Measurements from ENCODE around the gene COPA.

DNA sequence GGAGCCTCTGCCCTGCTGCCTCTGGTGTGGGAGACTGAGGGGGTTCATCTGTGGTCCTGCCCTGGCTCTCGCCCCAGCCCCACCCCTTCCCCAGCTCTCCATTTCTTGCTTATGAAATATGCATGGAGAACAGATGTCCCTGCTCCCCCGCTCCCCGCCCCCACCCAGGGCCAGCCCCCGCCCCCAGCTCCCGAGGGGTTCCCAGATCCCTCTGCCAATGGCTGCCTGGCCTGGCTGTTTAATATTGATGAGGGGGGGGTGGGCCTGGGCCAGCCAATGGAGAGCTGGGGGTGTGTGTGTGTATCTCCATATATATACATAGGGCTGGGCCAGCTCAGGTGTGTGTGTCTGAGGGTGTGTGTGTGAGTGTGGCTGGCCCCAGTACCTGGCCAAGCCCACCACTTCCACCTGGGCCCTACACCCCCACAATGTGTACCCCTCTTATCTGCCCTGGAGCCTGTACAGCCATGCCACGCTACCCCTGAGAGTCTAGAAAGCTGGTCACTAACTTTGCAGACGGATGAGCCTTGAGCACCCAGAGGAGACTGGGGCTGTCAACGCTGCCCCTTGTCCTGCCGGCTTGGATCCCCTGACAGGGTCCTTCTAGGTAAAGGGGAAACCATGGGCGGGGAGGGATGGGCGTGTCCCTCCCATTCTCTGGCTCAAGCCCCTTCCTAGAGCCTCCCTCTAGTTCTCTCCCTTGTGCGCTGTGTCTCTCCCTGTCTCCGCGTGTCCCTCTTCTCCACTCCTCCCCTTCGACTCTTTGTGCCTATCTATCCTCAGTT lies 23.9 kb upstream of the COPA start, which contains the start of gene NHLH1:
- no peak for TF ChIP-seq CTCF (IDR thresholded peaks at IDR 0.05)
- no peak for TF ChIP-seq POLR2A (IDR thresholded peaks at IDR 0.05)
